Transverse colon (tissue), 4 donors: ENCODE data around the gene KRTAP20-3.

Experiments
- EP300 ChIP-seq: sonication (generic); formaldehyde crosslinking; IDR thresholded peaks from one replicate; pipeline ENCODE4 v1.6.1; 2017; ENCODE audit warnings: antibody characterized with exemption, low read depth
- POLR2A ChIP-seq: fragments of 450-650 bp; IDR thresholded peaks from one replicate; pipeline ENCODE4 v1.6.1; 2016; ENCODE audit warnings: antibody characterized with exemption, mild to moderate bottlenecking, moderate library complexity
- POLR2AphosphoS5 ChIP-seq, 3 donors: sonication (generic); formaldehyde crosslinking; IDR thresholded peaks; one replicate each; pipeline ENCODE4 v1.6.1; 2016; ENCODE audit warnings: antibody characterized with exemption in 3 of 3
- TF ChIP-seq, protein P1 (sequence below), 5 experiments: fragments of 200-600 bp in 3 of 5; fragments of 450-650 bp in 2 of 5; sonication (generic) in 3 of 5; IDR thresholded peaks; 1 replicate in 2 of 5; 2 replicates in 3 of 5; pipeline ENCODE4 v1.5.1; 2016 to 2017; ENCODE audit warnings: antibody characterized with exemption in 5 of 5, inconsistent platforms in 3 of 5, mild to moderate bottlenecking in 2 of 5, moderate library complexity in 1 of 5

DNA sequence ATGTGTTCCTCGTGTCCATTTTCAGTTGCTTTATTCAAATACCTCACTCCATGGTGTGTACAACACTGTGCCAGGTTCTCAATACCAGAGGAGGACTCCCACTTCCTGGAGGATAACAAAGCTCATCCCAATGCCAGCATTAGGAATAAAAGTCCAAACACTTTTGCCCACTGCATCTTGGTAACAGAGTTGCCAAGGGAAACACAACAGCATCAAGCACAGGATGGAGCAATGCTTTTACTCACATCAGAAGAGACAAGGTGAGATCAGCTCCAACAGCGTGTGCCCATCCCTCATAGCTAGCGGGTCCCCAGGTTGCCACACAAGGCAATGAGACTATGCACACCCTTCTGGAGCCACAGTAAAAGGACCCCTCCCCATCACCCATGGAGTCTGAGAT, 19.3 kb upstream of the KRTAP20-3 start:
- TF ChIP-seq, protein P1, sequence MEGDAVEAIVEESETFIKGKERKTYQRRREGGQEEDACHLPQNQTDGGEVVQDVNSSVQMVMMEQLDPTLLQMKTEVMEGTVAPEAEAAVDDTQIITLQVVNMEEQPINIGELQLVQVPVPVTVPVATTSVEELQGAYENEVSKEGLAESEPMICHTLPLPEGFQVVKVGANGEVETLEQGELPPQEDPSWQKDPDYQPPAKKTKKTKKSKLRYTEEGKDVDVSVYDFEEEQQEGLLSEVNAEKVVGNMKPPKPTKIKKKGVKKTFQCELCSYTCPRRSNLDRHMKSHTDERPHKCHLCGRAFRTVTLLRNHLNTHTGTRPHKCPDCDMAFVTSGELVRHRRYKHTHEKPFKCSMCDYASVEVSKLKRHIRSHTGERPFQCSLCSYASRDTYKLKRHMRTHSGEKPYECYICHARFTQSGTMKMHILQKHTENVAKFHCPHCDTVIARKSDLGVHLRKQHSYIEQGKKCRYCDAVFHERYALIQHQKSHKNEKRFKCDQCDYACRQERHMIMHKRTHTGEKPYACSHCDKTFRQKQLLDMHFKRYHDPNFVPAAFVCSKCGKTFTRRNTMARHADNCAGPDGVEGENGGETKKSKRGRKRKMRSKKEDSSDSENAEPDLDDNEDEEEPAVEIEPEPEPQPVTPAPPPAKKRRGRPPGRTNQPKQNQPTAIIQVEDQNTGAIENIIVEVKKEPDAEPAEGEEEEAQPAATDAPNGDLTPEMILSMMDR (IDR thresholded peaks at IDR 0.05): no peak
- TF ChIP-seq POLR2A: no peak
- TF ChIP-seq EP300: no peak
- TF ChIP-seq POLR2AphosphoS5 (IDR thresholded peaks at IDR 0.05): no peak
